HG03469 (cell line): ENCODE results near the gene PMEPA1.

Experiments
- ATAC-seq: cut with Tn5 transposase; IDR thresholded peaks from one replicate; pipeline ENCODE4 v1.9.1; 2021; ENCODE audit warnings: mild to moderate bottlenecking, moderate library complexity, moderate number of reproducible peaks; ENCODE audit not compliant: unreplicated experiment

The PMEPA1 gene

DNA sequence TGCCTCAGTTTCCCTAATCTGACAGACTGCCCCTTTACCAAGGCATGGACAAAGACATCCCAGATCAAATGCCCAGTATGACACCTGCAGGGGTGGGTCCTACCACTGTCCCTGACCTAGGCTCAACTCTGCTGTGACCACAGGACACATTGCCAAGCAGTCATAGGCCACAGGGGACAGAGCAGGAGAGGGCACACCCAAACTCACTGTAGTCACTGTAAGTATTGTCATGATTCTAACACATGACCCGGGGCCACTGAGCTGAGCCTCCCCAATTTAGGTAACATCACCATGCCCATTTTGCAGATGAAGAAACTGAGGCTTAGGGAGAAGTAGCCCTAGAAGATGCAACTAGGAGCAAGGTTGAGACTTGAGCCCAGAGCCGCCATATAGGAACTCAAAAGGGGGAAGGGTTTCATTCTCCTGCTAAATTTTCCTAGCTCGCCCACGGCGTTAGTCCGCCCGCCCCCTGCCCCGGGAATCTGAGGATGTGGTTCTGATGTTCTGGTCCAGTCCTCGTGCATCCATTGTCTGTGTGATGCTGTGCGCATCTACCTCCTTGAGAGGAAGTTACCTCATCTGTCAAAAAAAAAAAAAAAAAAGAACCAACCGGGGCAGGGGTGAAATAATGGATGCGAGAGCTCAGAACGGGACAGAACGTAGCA is 44.8 kb downstream of the PMEPA1 start:
- no peak for ATAC-seq

GRCh38 chr20:57664476-57664875 is 45.3 kb downstream of the PMEPA1 start:
- no peak for ATAC-seq

DNA sequence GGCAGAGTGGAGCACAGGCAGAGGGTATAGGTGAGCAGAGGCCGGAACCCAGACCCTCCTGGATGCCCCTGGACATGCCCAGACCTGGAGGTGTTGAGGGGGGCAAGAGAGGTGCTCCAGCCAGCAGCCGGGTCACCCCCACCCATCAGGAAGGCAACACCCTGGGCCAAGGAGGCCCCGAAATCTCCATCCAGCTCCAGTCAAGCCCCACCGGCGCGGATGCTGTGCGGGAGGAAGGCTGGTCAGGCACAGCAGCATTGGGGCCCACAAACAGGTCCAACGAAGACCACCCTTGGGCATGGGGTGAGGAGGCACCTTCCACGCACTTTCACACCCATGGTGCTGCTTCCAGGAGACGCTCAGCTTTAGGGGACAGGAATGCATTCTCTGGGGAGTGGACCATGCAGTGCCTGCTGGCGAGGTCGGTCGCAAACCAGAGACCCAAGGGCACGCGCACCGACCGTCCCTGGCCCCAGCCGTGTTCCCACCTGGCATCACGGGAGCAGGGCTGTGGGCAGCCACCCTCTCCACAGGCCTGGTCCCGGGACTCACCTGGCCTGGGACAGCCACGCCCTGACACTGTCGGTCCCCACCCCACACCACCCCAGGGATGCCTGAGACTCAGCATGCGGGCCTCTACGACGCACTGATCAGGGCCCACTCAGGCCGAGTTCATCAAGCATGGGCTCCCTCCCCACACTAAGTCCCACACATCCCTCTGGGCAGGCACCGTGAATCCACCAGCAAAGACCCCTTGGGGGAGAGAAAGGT is 45.9 kb downstream of the PMEPA1 start:
- ATAC-seq = no peak

- ATAC-seq = no peak
These were observed 46.6 kb downstream of the PMEPA1 start for GRCh38 chr20:57663241-57663640.

- no peak for ATAC-seq
These were observed 47.2 kb downstream of the PMEPA1 start for GRCh38 chr20:57662456-57663240.

- no peak for ATAC-seq
These were observed 47.9 kb downstream of the PMEPA1 start for GRCh38 chr20:57661746-57662455.

DNA sequence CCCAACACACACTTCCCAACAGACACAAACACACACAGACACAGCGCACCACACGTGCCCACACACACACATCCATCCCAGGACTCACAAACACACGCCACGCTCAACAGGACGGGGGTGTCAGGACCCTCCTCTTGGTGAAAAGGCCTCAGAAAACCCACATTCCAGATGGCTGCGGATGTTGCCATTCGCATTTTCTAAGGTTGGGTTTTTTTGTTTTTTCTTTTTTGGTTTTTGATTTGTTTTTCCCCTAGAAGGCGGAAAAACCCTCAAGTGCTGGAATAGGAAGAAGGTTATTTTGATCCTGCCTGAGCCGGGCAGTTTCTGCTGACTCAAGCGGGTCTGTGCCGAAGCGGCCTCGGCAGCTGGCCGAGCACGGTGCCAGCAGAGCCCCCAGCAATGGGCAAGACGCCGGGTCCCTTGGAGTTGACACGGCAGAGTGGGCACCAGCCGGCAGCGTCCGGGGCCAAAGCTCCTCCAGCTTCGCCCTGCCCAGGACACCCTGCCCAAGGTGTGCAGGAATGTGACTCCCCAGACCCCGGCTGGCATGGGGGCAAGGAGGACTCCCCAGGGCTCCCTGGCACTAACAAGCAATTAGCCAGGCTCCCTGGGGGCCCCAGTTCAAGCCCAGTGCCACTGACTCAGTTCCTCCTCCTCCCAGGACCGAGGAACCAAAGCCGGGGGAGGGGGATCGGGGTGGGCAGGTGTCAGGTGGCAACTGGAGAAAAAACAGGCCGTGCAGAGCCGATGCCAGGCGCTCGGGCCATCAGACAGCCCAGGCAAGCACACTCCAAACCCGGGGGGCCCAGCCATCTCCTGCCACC is 48.7 kb downstream of the PMEPA1 start:
- ATAC-seq = no peak

GRCh38 chr20:57660181-57660921 is 49.5 kb downstream of the PMEPA1 start:
- no peak for ATAC-seq

GRCh38 chr20:57659517-57660180 is 50.2 kb downstream of the PMEPA1 start:
- no peak for ATAC-seq

GRCh38 chr20:57658833-57659516 is 50.8 kb downstream of the PMEPA1 start:
- no peak for ATAC-seq

DNA sequence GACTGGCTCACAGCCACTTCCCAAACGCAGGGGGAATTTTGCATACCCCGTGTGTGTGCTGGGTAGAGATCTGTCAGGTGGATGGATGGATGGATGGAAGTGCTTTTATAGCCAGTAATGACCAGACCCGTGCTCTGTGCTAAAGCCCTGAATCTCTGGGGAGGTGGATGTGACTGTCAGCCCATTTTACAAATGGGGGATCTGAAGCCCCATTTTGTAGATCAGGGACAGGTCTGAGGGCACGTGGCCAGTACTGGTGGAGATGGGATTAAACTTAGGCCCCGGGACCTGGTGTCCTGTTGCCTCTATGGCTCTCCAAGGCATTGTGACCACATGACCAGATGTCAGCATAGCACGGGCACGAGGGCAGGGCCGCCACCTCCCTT is 51.4 kb downstream of the PMEPA1 start:
- ATAC-seq = no peak

- no peak for ATAC-seq
These were observed 52.0 kb downstream of the PMEPA1 start for GRCh38 chr20:57657535-57658446.

- ATAC-seq = no peak
These were observed 52.8 kb downstream of the PMEPA1 start for GRCh38 chr20:57656821-57657534.

- ATAC-seq = no peak
These were observed 53.5 kb downstream of the PMEPA1 start for GRCh38 chr20:57656252-57656820.

DNA sequence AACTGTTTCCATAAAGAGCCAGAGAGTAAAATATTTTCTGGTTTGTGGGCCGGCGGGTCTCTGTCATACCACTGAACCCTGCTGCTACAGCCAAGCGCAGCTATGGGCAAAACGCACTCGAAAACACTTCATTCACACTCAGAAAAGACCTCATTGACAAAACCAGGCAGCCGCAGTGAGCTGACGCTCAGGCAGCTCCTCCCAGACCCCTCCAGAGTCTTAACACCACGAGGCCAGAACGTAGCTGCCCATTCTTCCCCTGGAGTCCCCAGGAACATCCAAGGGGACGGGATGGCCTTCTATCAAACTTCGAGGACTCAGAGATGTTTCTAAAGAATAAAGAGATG is 54.0 kb downstream of the PMEPA1 start:
- no peak for ATAC-seq

GRCh38 chr20:57654998-57655808 is 54.6 kb downstream of the PMEPA1 start:
- no peak for ATAC-seq
